Stimulated activated naive CD8-positive, alpha-beta T cell treated with anti-CD3 and anti-CD28 coated beads, Interleukin-15, Interleukin-2, amounts not matched to agents 100 ng/mL and 50 ng/mL, for 24 hours (primary cell): ENCODE data around the gene LPP.

Experiments
- H3K27ac Mint-ChIP-seq: one replicate; pipeline ENCODE4 v1.8.0; 2021; ENCODE audit warnings: mild to moderate bottlenecking, mixed read lengths
- H3K27me3 Mint-ChIP-seq: one replicate; pipeline ENCODE4 v1.8.0; 2021; ENCODE audit warnings: mixed read lengths
- H3K36me3 Mint-ChIP-seq: one replicate; pipeline ENCODE4 v1.8.0; 2021; ENCODE audit warnings: low read depth, mixed read lengths
- H3K4me1 Mint-ChIP-seq: one replicate; pipeline ENCODE4 v1.8.0; 2021; ENCODE audit warnings: low read depth, mixed read lengths
- H3K4me3 Mint-ChIP-seq: one replicate; pipeline ENCODE4 v1.8.0; 2021; ENCODE audit warnings: mild to moderate bottlenecking, mixed read lengths
- H3K9me3 Mint-ChIP-seq: one replicate; pipeline ENCODE4 v1.8.0; 2021; ENCODE audit warnings: mixed read lengths

The LPP gene

GRCh38 chr3:188316723-188317070 is 162.7 kb downstream of the LPP start:
- Mint-ChIP-seq H3K27ac (no peak overlapping the region), H3K4me3 (no peak overlapping the region), H3K36me3 (peaks cover 17% of the 10 kb centered on the region), H3K4me1 (peaks cover 36% of the 10 kb centered on the region), H3K9me3 (peaks cover 3% of the 10 kb centered on the region), H3K27me3 (no peaks in the 10 kb centered on the region)

GRCh38 chr3:188319569-188319968 is 165.6 kb downstream of the LPP start:
- H3K4me1 Mint-ChIP-seq: peaks cover 65% of the 10 kb centered on the region
- no peak overlapping the region for H3K27ac Mint-ChIP-seq
- peaks cover 27% of the 10 kb centered on the region for H3K36me3 Mint-ChIP-seq
- no peak overlapping the region for H3K4me3 Mint-ChIP-seq
- H3K27me3 Mint-ChIP-seq: no peaks in the 10 kb centered on the region
- peaks cover 7% of the 10 kb centered on the region for H3K9me3 Mint-ChIP-seq

GRCh38 chr3:188320757-188321156 is 166.8 kb downstream of the LPP start:
- Mint-ChIP-seq H3K27ac (no peak overlapping the region), H3K36me3 (peaks cover 28% of the 10 kb centered on the region), H3K9me3 (peaks cover 9% of the 10 kb centered on the region), H3K4me3 (no peak overlapping the region), H3K4me1 (peaks cover 71% of the 10 kb centered on the region), H3K27me3 (no peaks in the 10 kb centered on the region)

GRCh38 chr3:188321258-188321657 is 167.3 kb downstream of the LPP start:
- H3K27ac Mint-ChIP-seq: no peak overlapping the region
- H3K27me3 Mint-ChIP-seq: no peaks in the 10 kb centered on the region
- peaks cover 9% of the 10 kb centered on the region for H3K9me3 Mint-ChIP-seq
- H3K36me3 Mint-ChIP-seq: peaks cover 33% of the 10 kb centered on the region
- H3K4me1 Mint-ChIP-seq: peaks cover 75% of the 10 kb centered on the region
- H3K4me3 Mint-ChIP-seq: no peak overlapping the region

GRCh38 chr3:188322135-188322887 is 168.4 kb downstream of the LPP start:
- peaks cover 30% of the 10 kb centered on the region for H3K36me3 Mint-ChIP-seq
- H3K4me1 Mint-ChIP-seq: peaks cover 77% of the 10 kb centered on the region
- peaks cover 9% of the 10 kb centered on the region for H3K9me3 Mint-ChIP-seq
- H3K27ac Mint-ChIP-seq: peak overlapping the region; percentile 97
- no peaks in the 10 kb centered on the region for H3K27me3 Mint-ChIP-seq
- H3K4me3 Mint-ChIP-seq: peak overlapping the region; percentile 67

- Mint-ChIP-seq H3K27ac (peak overlapping the region; percentile 97), H3K27me3 (no peaks in the 10 kb centered on the region), H3K9me3 (peaks cover 9% of the 10 kb centered on the region), H3K4me1 (peaks cover 75% of the 10 kb centered on the region), H3K36me3 (peaks cover 25% of the 10 kb centered on the region), H3K4me3 (peak overlapping the region; percentile 67)
These were observed 169.3 kb downstream of the LPP start for GRCh38 chr3:188323067-188323842.

GRCh38 chr3:188326111-188326510 is 172.2 kb downstream of the LPP start:
- Mint-ChIP-seq H3K4me3 (no peak overlapping the region), H3K36me3 (peaks cover 28% of the 10 kb centered on the region), H3K4me1 (peaks cover 85% of the 10 kb centered on the region), H3K9me3 (peaks cover 10% of the 10 kb centered on the region), H3K27ac (no peak overlapping the region), H3K27me3 (no peaks in the 10 kb centered on the region)

- Mint-ChIP-seq H3K36me3 (peaks cover 27% of the 10 kb centered on the region), H3K27me3 (no peaks in the 10 kb centered on the region), H3K4me1 (peaks cover 82% of the 10 kb centered on the region), H3K4me3 (no peak overlapping the region), H3K9me3 (peaks cover 10% of the 10 kb centered on the region), H3K27ac (no peak overlapping the region)
These were observed 173.0 kb downstream of the LPP start for GRCh38 chr3:188326968-188327367.

GRCh38 chr3:188327433-188327832 is 173.5 kb downstream of the LPP start:
- Mint-ChIP-seq H3K27me3 (no peaks in the 10 kb centered on the region), H3K27ac (no peak overlapping the region), H3K4me3 (no peak overlapping the region), H3K36me3 (peaks cover 24% of the 10 kb centered on the region), H3K9me3 (peaks cover 10% of the 10 kb centered on the region), H3K4me1 (peaks cover 77% of the 10 kb centered on the region)

- H3K36me3 Mint-ChIP-seq: peaks cover 18% of the 10 kb centered on the region
- no peaks in the 10 kb centered on the region for H3K27me3 Mint-ChIP-seq
- peak overlapping the region; percentile 0 for H3K4me3 Mint-ChIP-seq
- peaks cover 4% of the 10 kb centered on the region for H3K9me3 Mint-ChIP-seq
- peak overlapping the region; percentile 4 for H3K27ac Mint-ChIP-seq
- H3K4me1 Mint-ChIP-seq: peaks cover 52% of the 10 kb centered on the region
These were observed 176.2 kb downstream of the LPP start for GRCh38 chr3:188330138-188330537.

GRCh38 chr3:188331166-188331565 is 177.2 kb downstream of the LPP start:
- no peak overlapping the region for H3K4me3 Mint-ChIP-seq
- H3K9me3 Mint-ChIP-seq: peaks cover 4% of the 10 kb centered on the region
- peaks cover 14% of the 10 kb centered on the region for H3K36me3 Mint-ChIP-seq
- H3K27me3 Mint-ChIP-seq: no peaks in the 10 kb centered on the region
- H3K4me1 Mint-ChIP-seq: peaks cover 49% of the 10 kb centered on the region
- no peak overlapping the region for H3K27ac Mint-ChIP-seq

- peaks cover 4% of the 10 kb centered on the region for H3K9me3 Mint-ChIP-seq
- H3K36me3 Mint-ChIP-seq: peaks cover 16% of the 10 kb centered on the region
- H3K4me1 Mint-ChIP-seq: peaks cover 40% of the 10 kb centered on the region
- no peaks in the 10 kb centered on the region for H3K27me3 Mint-ChIP-seq
- no peak overlapping the region for H3K4me3 Mint-ChIP-seq
- H3K27ac Mint-ChIP-seq: no peak overlapping the region
These were observed 178.1 kb downstream of the LPP start for GRCh38 chr3:188332085-188332484.

GRCh38 chr3:188335656-188336055 is 181.7 kb downstream of the LPP start:
- no peaks in the 10 kb centered on the region for H3K9me3 Mint-ChIP-seq
- peaks cover 14% of the 10 kb centered on the region for H3K36me3 Mint-ChIP-seq
- H3K27me3 Mint-ChIP-seq: no peaks in the 10 kb centered on the region
- peaks cover 49% of the 10 kb centered on the region for H3K4me1 Mint-ChIP-seq
- no peak overlapping the region for H3K4me3 Mint-ChIP-seq
- no peak overlapping the region for H3K27ac Mint-ChIP-seq

- H3K27ac Mint-ChIP-seq: no peak overlapping the region
- no peaks in the 10 kb centered on the region for H3K9me3 Mint-ChIP-seq
- H3K4me3 Mint-ChIP-seq: no peak overlapping the region
- H3K4me1 Mint-ChIP-seq: peaks cover 49% of the 10 kb centered on the region
- H3K36me3 Mint-ChIP-seq: peaks cover 10% of the 10 kb centered on the region
- no peaks in the 10 kb centered on the region for H3K27me3 Mint-ChIP-seq
These were observed 182.2 kb downstream of the LPP start for GRCh38 chr3:188336178-188336577.

- Mint-ChIP-seq H3K9me3 (no peaks in the 10 kb centered on the region), H3K27me3 (no peaks in the 10 kb centered on the region)
These were observed 183.3 kb downstream of the LPP start for GRCh38 chr3:188337232-188337631.

More at GRCh38 chr3:188337232-188337631, 183.3 kb downstream of the LPP start:
- H3K27ac Mint-ChIP-seq: peak overlapping the region; percentile 36
- peaks cover 13% of the 10 kb centered on the region for H3K36me3 Mint-ChIP-seq
- peaks cover 50% of the 10 kb centered on the region for H3K4me1 Mint-ChIP-seq
- no peak overlapping the region for H3K4me3 Mint-ChIP-seq
